Adrenal gland (tissue), 12 donors: Measurements from ENCODE around the gene TBC1D2B. TPM values are rescaled to one million over a fixed set of nuclear protein-coding genes. Genes with fewer than 3 reads are reported as not detected.
"Not testable (repeated sequence)": the region's sequence is repeated elsewhere in the genome, so short reads cannot be mapped to it uniquely, and the experiment has no call there.

Experiments used
- DNase-seq, 7 donors: peaks; one replicate each; pipeline ENCODE4 v3.0.0-alpha.2; 2019 to 2020
- H3K27ac ChIP-seq, 5 donors: fragments of 200-600 bp; sonication (generic) in 4 of 5; 1 replicate in 3 of 5; 2 replicates in 2 of 5; pipeline versions ENCODE4 v1.5.1 to v1.8.0; 2016 to 2020; ENCODE audit warnings: mild to moderate bottlenecking in 1 of 5
- H3K27me3 ChIP-seq: fragments of 200-600 bp; 2 replicates; pipeline ENCODE4 v1.8.0; 2021
- H3K36me3 ChIP-seq, 2 donors: fragments of 200-600 bp; replicated peaks in 1 of 2; 1 replicate in 1 of 2; 2 replicates in 1 of 2; pipeline versions ENCODE4 v1.5.1 to v1.8.0; 2018 to 2022
- H3K4me1 ChIP-seq, 2 donors: fragments of 200-600 bp; replicated peaks in 1 of 2; 1 replicate in 1 of 2; 2 replicates in 1 of 2; pipeline versions ENCODE4 v1.5.1 to v1.8.0; 2018 to 2021
- H3K4me3 ChIP-seq, 4 donors: fragments of 200-600 bp; sonication (generic) in 3 of 4; one replicate each; pipeline ENCODE4 v1.5.1; 2016 to 2018
- H3K9me3 ChIP-seq, 3 donors: fragments of 200-600 bp; sonication (generic) in 1 of 3; replicated peaks in 1 of 3; 1 replicate in 2 of 3; 2 replicates in 1 of 3; pipeline versions ENCODE4 v1.5.1 to v1.8.0; 2016 to 2021
- CTCF ChIP-seq, 6 experiments: fragments of 450-650 bp in 4 of 6; fragments of 200-600 bp in 2 of 6; sonication (generic) in 1 of 6; IDR thresholded peaks; 1 replicate in 5 of 6; 2 replicates in 1 of 6; pipeline versions ENCODE4 v1.5.1 to v1.8.0; 2016 to 2021; ENCODE audit warnings: antibody characterized with exemption in 6 of 6, mild to moderate bottlenecking in 2 of 6, moderate library complexity in 1 of 6
- POLR2A ChIP-seq, 2 donors: fragments of 450-650 bp; IDR thresholded peaks; one replicate each; pipeline ENCODE4 v1.6.1; 2017; ENCODE audit warnings: antibody characterized with exemption in 2 of 2, mild to moderate bottlenecking in 2 of 2, moderate library complexity in 1 of 2
- WGBS, 4 donors: extraction: QIAGEN DNeasy Blood & Tissue Kit in 2 of 4; methylation state at CpG; one replicate each; pipeline versions ENCODE4 v1.1.5 to v1.1.7; 2013 to 2017; 5-methylcytosine and 5-hydroxymethylcytosine counted together
- intact Hi-C, 2 donors: fragments of 100-400 bp; cut with DNase I; formaldehyde crosslinking; loops; one replicate each; pipeline versions ENCODE4 v1.14.1 to v1.15.0; 2022 to 2023
- polyA plus RNA-seq, 3 donors: library from polyadenylated mRNA; stranded (reverse); fragments of 200-250 nt in 2 of 3; fragments of 350-450 nt in 1 of 3; fragmentation: Illumina TruSeq in 1 of 3; extraction: RNeasy Lipid Tissue Mini Kit (QIAGEN cat#74804) in 1 of 3; gene quantifications; one replicate each; pipeline ENCODE4 v1.2.3, GENCODE V29; 2013 to 2014
- total RNA-seq, 9 donors: library from RNA; depleted of rRNA in 4 of 9; stranded (reverse); fragments of >200 nt in 4 of 9; fragments of 120-200 nt in 1 of 9; fragmentation: NEBNext Ultra II Directional in 1 of 9; extraction: Animal tissue kit (Norgen Biotek cat#: 25700) in 1 of 9; gene quantifications; one replicate each; pipeline versions ENCODE4 v1.1.0 to v1.2.4, GENCODE V29; 2013 to 2023
- donor health status: healthy with polysubstance abuse.
- donor health status: Bipolar disorder and iron deficiency.
- donor health status: DM: yes; HTN: yes; CAD: no.
- donor health status: DM: no; HTN: no; CAD: no.
- donor health status: DM: no; HTN: no; CAD: no.
- donor health status: DM: yes; HTN: yes; CAD: no.

Gene TBC1D2B
- total and polyA plus RNA-seq, 12 donors = 16.3 to 95.0 (median 54.6) TPM

DNA sequence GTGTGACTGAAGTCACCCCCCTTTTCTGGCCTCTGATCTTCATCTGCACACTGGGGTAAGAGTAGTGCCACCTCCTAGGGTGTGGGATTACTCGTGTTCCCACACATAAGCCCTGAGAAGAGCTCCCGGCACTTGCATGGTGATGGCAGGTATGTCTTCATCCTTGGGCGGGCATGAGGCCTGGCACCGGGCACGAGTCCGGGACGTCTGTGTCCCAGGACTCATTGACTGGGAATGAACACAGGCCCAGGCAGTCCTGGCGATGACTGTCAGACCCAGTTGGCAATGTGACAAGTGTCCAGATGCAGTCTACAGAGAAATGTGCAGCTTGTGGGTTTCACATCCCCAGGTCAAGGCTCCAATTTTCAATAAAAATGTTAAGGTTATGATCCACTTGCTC, 78.9 kb downstream of the TBC1D2B start:
- no peaks in the 10 kb centered on the region for H3K9me3 ChIP-seq
- TF ChIP-seq CTCF (IDR thresholded peaks at IDR 0.05) (no peak), POLR2A (IDR thresholded peaks at IDR 0.05) (no peak)
- intact Hi-C loops = no loop called here
- no peaks in the 10 kb centered on the region for H3K27me3 ChIP-seq
- no peak overlapping the region for H3K4me3 ChIP-seq
- H3K36me3 ChIP-seq = peaks cover 0 to 59% of the 10 kb centered on the region in 2 donors
- DNase-seq = peak in 1 of 7 donors; percentile 17
- peaks cover 11 to 28% of the 10 kb centered on the region in 2 donors for H3K4me1 ChIP-seq
- peak overlapping the region in 1 of 5 donors; percentile 81 for H3K27ac ChIP-seq
- WGBS, 4 donors = 86 to 93% (median 90%) methylated on average over 7 to 8 of the region's 8 CpGs

DNA sequence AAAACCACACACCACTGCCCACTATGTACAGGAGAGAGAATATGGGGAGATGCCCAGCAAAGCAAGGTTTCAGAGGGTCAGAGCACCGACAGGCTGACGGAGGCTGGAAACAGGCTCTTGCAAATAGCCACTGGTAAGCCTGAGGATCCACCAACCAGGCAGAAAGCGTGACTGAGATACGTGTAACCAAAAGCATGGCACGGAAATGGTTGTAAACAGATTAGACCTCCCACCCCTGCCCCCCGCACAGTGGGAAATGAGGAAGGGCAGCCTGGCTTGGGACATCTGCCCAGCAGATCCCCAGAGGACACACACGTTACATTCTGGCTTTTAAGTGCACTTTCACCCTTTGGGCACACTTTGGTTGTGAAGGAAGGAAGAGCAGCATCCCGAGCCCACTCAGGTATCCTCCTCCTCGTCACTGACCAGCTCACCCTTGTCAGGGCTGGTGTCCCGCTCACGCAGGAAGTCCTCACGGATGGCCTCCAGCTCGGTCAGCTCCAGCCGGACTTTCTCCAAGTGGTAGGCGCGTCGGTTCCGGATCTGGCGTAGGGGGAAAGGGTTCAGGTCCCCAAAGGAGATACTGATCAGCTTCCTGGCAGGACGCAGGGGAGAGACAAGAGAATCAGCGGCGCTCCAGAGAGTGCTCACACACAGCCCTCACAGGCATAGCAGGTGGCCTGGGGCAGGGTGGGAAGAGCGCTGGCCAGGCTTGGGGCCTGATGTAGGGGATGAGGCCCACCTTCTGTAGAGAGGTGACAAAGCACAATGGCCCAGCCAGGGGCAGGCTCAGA, 79.6 kb downstream of the TBC1D2B start:
- Histone ChIP-seq H3K27ac (peak overlapping the region in 2 of 5 donors; percentile 17 to 81), H3K4me1 (peaks cover 17 to 32% of the 10 kb centered on the region in 2 donors), H3K36me3 (peaks cover 0 to 52% of the 10 kb centered on the region in 2 donors)
- WGBS, 4 donors = 89 to 93% (median 92%) methylated on average over 10 to 23 of the region's 23 CpGs
- H3K27me3 ChIP-seq, H3K4me3 ChIP-seq, H3K9me3 ChIP-seq, intact Hi-C loops: not testable (repeated sequence)
- peak in 1 of 7 donors; percentile 18 for DNase-seq

DNA sequence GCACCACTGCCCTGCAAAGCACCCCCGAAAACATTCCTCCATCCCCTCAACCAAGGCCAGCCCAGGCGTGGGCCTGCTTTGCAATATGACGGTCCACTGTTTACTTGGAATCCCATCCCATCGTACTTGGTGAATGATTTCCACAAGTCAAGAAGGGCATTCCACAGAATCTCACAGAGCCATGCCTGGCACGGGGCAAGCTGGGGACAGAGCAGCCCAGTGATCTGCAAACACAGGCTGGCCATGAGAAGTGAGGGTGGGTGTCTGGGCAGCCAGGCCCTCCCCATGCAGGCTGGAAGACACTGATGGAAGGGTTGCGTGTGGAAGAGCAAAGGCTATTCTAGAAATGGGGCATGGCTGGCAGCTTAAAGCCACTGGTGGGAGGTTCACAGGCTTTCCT, 80.3 kb downstream of the TBC1D2B start:
- H3K27ac ChIP-seq = peak overlapping the region in 2 of 5 donors; percentile 17 to 81

DNA sequence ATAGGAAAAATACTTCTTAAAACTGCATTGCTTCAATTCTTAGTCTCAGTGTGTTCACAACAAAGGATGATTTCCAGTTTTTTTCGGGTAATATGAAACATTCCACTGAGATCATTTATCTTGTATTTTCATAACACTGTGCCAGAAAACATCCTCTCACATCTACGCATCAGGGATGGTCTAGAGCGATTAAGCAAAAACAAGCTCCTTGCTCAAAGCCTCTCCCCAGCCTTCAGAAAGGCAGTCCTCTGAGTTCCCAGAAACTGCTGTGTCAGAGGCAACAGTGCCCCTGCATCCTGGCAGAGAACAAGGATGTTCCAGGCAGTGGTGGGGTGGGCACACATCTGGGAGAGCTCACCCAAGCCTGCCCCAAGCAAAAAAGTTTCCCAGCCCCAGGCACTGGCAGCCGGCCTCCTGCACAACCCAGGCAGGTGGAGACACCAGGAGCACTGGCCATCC, 80.8 kb downstream of the TBC1D2B start:
- H3K27ac ChIP-seq = peak overlapping the region in 2 of 5 donors; percentile 17 to 81

More for the DNA sequence above, 80.3 kb downstream of the TBC1D2B start:
- H3K27me3 ChIP-seq, intact Hi-C loops, H3K4me3 ChIP-seq, H3K9me3 ChIP-seq: not testable (repeated sequence)
- peak in 1 of 7 donors; percentile 8 for DNase-seq
- peaks cover 0 to 45% of the 10 kb centered on the region in 2 donors for H3K36me3 ChIP-seq
- WGBS, 4 donors = 75 to 91% (median 86%) methylated on average over 2 to 6 of the region's 6 CpGs
- H3K4me1 ChIP-seq = peaks cover 22 to 35% of the 10 kb centered on the region in 2 donors

DNA sequence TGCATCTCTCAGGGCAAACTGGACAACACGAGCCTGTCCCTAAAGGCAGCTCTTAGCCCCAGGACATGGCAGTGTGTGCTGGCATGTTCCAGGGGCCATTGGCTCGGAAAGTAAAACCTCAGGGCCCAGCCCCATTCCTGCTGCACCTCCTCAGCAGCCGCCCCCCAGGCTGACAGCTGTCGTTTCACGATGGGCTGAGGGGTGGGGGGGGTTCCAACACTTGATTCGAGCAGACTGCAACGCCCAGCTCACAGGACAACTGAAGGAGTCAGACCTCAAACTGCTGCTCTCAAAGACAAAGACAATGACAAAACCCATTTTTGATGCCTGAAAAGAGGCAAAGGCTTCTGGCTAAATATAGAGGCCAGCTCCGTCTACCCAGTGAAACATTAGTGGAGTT, 81.3 kb downstream of the TBC1D2B start:
- peaks cover 0 to 35% of the 10 kb centered on the region in 2 donors for H3K36me3 ChIP-seq
- peak overlapping the region in 1 of 5 donors; percentile 55 for H3K27ac ChIP-seq
- H3K4me3 ChIP-seq, H3K9me3 ChIP-seq, intact Hi-C loops, H3K27me3 ChIP-seq: not testable (repeated sequence)
- peaks cover 30 to 45% of the 10 kb centered on the region in 2 donors for H3K4me1 ChIP-seq
- 67 to 87% (median 79%) methylated on average over 1 to 7 of the region's 8 CpGs for WGBS, 4 donors
- DNase-seq = peak in 1 of 7 donors; percentile 21

More for the DNA sequence above, 80.8 kb downstream of the TBC1D2B start:
- peak in 1 of 7 donors; percentile 19 for DNase-seq
- H3K9me3 ChIP-seq, H3K4me3 ChIP-seq, intact Hi-C loops, H3K27me3 ChIP-seq: not testable (repeated sequence)
- Histone ChIP-seq H3K4me1 (peaks cover 25 to 40% of the 10 kb centered on the region in 2 donors), H3K36me3 (peaks cover 0 to 40% of the 10 kb centered on the region in 2 donors)
- WGBS, 4 donors = 64 to 76% (median 72%) methylated on average over 3 to 4 of the region's 4 CpGs

- 42 to 67% (median 56%) methylated on average over 3 to 4 of the region's 4 CpGs for WGBS, 4 donors
- peak in 1 of 7 donors; percentile 16 for DNase-seq
- H3K9me3 ChIP-seq, H3K27me3 ChIP-seq, intact Hi-C loops, H3K4me3 ChIP-seq: not testable (repeated sequence)
- Histone ChIP-seq H3K27ac (peak overlapping the region in 3 of 5 donors; percentile 51 to 97 (median 91)), H3K4me1 (peaks cover 37 to 49% of the 10 kb centered on the region in 2 donors), H3K36me3 (peaks cover 0 to 32% of the 10 kb centered on the region in 2 donors)
Observed at GRCh38 chr15:77995537-77995918, 82.0 kb downstream of the TBC1D2B start.
